OCI-LY1 (cell line): ENCODE results near the gene BGLAP.

Experiments used
- EZH2 ChIP-seq: fragments of 200-600 bp; sonication (generic), shearing (Covaris generic); IDR thresholded peaks from 2 replicates; pipeline ENCODE4 v1.8.0; 2017; ENCODE audit warnings: borderline replicate concordance, mixed run types, mild to moderate bottlenecking, antibody characterized with exemption, low read length, moderate library complexity, mixed read lengths
- TF ChIP-seq, protein P1 (sequence below): fragments of 200-600 bp; sonication (generic), shearing (Covaris generic); IDR thresholded peaks from 2 replicates; pipeline ENCODE4 v1.5.1; 2017; ENCODE audit warnings: mild to moderate bottlenecking, antibody characterized with exemption, low read length, moderate library complexity, mixed read lengths

DNA sequence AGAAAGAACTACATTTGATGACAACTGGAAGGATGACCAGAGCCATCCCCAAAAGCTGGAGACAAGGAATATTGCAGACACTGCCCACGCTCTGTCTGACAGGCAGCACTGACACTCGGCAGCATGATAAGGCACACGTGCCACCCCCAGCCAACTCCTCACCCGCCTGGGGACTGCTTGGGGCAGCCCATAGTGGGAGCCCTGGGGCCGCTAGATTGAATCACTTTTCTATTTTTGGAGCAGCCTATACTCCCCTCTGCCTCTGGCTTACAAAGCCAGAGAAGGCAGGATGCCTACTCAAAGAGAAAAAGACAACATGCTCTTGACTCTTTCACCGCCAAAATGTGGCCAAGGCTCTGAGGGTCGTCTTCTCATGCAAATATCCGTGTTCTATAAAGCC lies 39.3 kb downstream of the BGLAP start:
- TF ChIP-seq, protein P1, sequence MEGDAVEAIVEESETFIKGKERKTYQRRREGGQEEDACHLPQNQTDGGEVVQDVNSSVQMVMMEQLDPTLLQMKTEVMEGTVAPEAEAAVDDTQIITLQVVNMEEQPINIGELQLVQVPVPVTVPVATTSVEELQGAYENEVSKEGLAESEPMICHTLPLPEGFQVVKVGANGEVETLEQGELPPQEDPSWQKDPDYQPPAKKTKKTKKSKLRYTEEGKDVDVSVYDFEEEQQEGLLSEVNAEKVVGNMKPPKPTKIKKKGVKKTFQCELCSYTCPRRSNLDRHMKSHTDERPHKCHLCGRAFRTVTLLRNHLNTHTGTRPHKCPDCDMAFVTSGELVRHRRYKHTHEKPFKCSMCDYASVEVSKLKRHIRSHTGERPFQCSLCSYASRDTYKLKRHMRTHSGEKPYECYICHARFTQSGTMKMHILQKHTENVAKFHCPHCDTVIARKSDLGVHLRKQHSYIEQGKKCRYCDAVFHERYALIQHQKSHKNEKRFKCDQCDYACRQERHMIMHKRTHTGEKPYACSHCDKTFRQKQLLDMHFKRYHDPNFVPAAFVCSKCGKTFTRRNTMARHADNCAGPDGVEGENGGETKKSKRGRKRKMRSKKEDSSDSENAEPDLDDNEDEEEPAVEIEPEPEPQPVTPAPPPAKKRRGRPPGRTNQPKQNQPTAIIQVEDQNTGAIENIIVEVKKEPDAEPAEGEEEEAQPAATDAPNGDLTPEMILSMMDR = peak; percentile 32
- TF ChIP-seq EZH2 = no peak
